A549 (cell line): ENCODE measurements around the gene DUT. TPM values are rescaled to one million over a fixed set of nuclear protein-coding genes. Genes with fewer than 3 reads are reported as not detected.

ENCODE experiments used
- ATAC-seq, 2 experiments: fragments of 200-7000 bp in 1 of 2; fragments of >200 bp in 1 of 2; cut with Nextera tagmentation in 1 of 2; cut with Tn5 transposase in 1 of 2; 3 replicates each; pipeline versions ENCODE4 v1.8.0 to v1.9.1; 2018 to 2020; ENCODE audit warnings: mild to moderate bottlenecking in 1 of 2, moderate library complexity in 1 of 2
- CTCF ChIA-PET: fragments of 300-600 bp; sonication (Branson Sonifier 250); formaldehyde crosslinking; extraction: SDS; loops from one replicate; lab custom pipeline; 2021; ENCODE audit warnings: antibody characterized with exemption, inconsistent platforms; lab: Yijun Ruan, JAX
- POLR2A ChIA-PET: fragments of 350-600 bp; formaldehyde crosslinking; extraction: SDS; loops from one replicate; lab custom pipeline; 2021; ENCODE audit warnings: antibody characterized with exemption, inconsistent platforms; lab: Yijun Ruan, JAX
- DNase-seq, 2 experiments: peaks; one replicate each; pipeline versions ENCODE4 v3.0.0 to v3.0.0-alpha.2; 2011 to 2016; ENCODE audit warnings: low read depth in 1 of 2, low spot score in 1 of 2
- FAIRE-seq: peaks from 2 replicates; lab custom pipeline; 2011; peaks lifted over from hg19 to GRCh38; lab: Jason Lieb, UNC
- H3K27ac ChIP-seq, 2 experiments: fragments of >200 bp; sonication (Bioruptor Twin); formaldehyde crosslinking; 3 replicates each; pipeline ENCODE4 v1.5.1; 2016 to 2017
- H3K4me1 ChIP-seq: fragments of >200 bp; sonication (Bioruptor Twin); formaldehyde crosslinking; 3 replicates; pipeline ENCODE4 v1.6.1; 2016
- H3K4me2 ChIP-seq: fragments of >200 bp; sonication (Bioruptor Twin); formaldehyde crosslinking; 3 replicates; pipeline ENCODE4 v1.6.1; 2016
- H3K4me3 ChIP-seq: fragments of >200 bp; sonication (Bioruptor Twin); formaldehyde crosslinking; 3 replicates; pipeline ENCODE4 v1.5.1; 2016
- H3K9me3 ChIP-seq: fragments of >200 bp; sonication (Bioruptor Twin); formaldehyde crosslinking; 3 replicates; pipeline ENCODE4 v1.6.1; 2016
- CBX8 ChIP-seq: fragments of 200-600 bp; sonication (generic); IDR thresholded peaks from 2 replicates; pipeline ENCODE4 v1.6.1; 2016
- CEBPB ChIP-seq, 2 experiments: fragments of >200 bp in 1 of 2; sonication (Bioruptor Twin) in 1 of 2; formaldehyde crosslinking in 1 of 2; IDR thresholded peaks; 2 replicates each; pipeline ENCODE4 v1.6.1; 2012 to 2016
- CTCF ChIP-seq: fragments of >200 bp; sonication (Bioruptor Twin); formaldehyde crosslinking; IDR thresholded peaks from 3 replicates; pipeline ENCODE4 v1.5.1; 2016
- E2F6 ChIP-seq: IDR thresholded peaks from 2 replicates; pipeline ENCODE4 v1.6.1; 2012; ENCODE audit warnings: low read depth, borderline replicate concordance
- EHF ChIP-seq: fragments of 250-450 bp; sonication (Bioruptor Pico); IDR thresholded peaks from 2 replicates; pipeline ENCODE4 v1.5.0; 2020; ENCODE audit warnings: mild to moderate bottlenecking
- EP300 ChIP-seq, 2 experiments: fragments of >200 bp; sonication (Bioruptor Twin); formaldehyde crosslinking; IDR thresholded peaks; 2 replicates in 1 of 2; 3 replicates in 1 of 2; pipeline ENCODE4 v1.6.1; 2016 to 2017
- GATA3 ChIP-seq: IDR thresholded peaks from 2 replicates; pipeline ENCODE4 v1.6.1; 2012; ENCODE audit warnings: borderline replicate concordance
- HOXA7 ChIP-seq: fragments of 250-450 bp; sonication (Bioruptor Pico); IDR thresholded peaks from 2 replicates; pipeline ENCODE4 v1.5.0; 2020; ENCODE audit warnings: mild to moderate bottlenecking, moderate library complexity
- KDM5A ChIP-seq: fragments of 200-600 bp; sonication (generic); IDR thresholded peaks from 2 replicates; pipeline ENCODE4 v1.6.1; 2016; ENCODE audit warnings: antibody characterized with exemption, mild to moderate bottlenecking
- MAFK ChIP-seq: fragments of 450-650 bp; IDR thresholded peaks from 2 replicates; pipeline ENCODE4 v1.6.1; 2014; ENCODE audit not compliant: partially characterized antibody
- MAX ChIP-seq: IDR thresholded peaks from 2 replicates; pipeline ENCODE4 v1.6.1; 2012
- MYC ChIP-seq: IDR thresholded peaks from 2 replicates; pipeline ENCODE4 v1.6.1; 2012; ENCODE audit warnings: mild to moderate bottlenecking, inconsistent platforms, low read length, improper control_type of control experiment, borderline replicate concordance
- PHF8 ChIP-seq: fragments of 200-600 bp; sonication (generic); IDR thresholded peaks from 2 replicates; pipeline ENCODE4 v1.6.1; 2016; ENCODE audit warnings: low read depth, mild to moderate bottlenecking, antibody characterized with exemption, moderate library complexity, borderline replicate concordance
- POLR2A ChIP-seq: IDR thresholded peaks from 2 replicates; pipeline ENCODE4 v1.6.1; 2012; ENCODE audit warnings: mild to moderate bottlenecking, low read length
- POLR2AphosphoS2 ChIP-seq: conservative IDR thresholded peaks from 2 replicates; pipeline ENCODE4 v1.6.1; 2012; ENCODE audit warnings: low read length, improper control_type of control experiment, inconsistent platforms
- RCOR1 ChIP-seq: fragments of 150-350 bp; IDR thresholded peaks from 2 replicates; pipeline ENCODE4 v1.6.1; 2014; ENCODE audit warnings: antibody characterized with exemption, low read length, low read depth
- REST ChIP-seq: fragments of 200-600 bp; sonication (generic); IDR thresholded peaks from 2 replicates; pipeline ENCODE4 v1.6.1; 2016; ENCODE audit warnings: antibody characterized with exemption, mild to moderate bottlenecking, moderate library complexity
- TFCP2L1 ChIP-seq: fragments of 250-450 bp; sonication (Bioruptor Pico); IDR thresholded peaks from 2 replicates; pipeline ENCODE4 v1.5.0; 2021; ENCODE audit warnings: mild to moderate bottlenecking
- TP53 ChIP-seq: fragments of 250-450 bp; sonication (Bioruptor Pico); IDR thresholded peaks from 2 replicates; pipeline ENCODE4 v1.5.0; 2021; ENCODE audit warnings: mild to moderate bottlenecking, moderate library complexity
- ZNF302 ChIP-seq: fragments of 250-450 bp; sonication (Bioruptor Pico); IDR thresholded peaks from 2 replicates; pipeline ENCODE4 v1.9.0; 2021; ENCODE audit warnings: inconsistent platforms, mild to moderate bottlenecking, moderate library complexity
- WGBS: methylation state at CpG from one replicate; pipeline ENCODE4 v1.1.6; 2017; ENCODE audit errors: missing lambda C conversion rate; 5-methylcytosine and 5-hydroxymethylcytosine counted together
- polyA plus RNA-seq, 4 experiments: library from polyadenylated mRNA; depleted of rRNA in 3 of 4; stranded (reverse); fragments of >200 nt; fragmentation: RNase III in 1 of 4; extraction: RNeasy Plus Mini Kit Qiagen cat#74134 plus additional on column Dnase treatment in 1 of 4; gene quantifications; 2 replicates in 3 of 4; 3 replicates in 1 of 4; pipeline ENCODE4 v1.2.3, GENCODE V29; 2011 to 2017
- TF ChIP-seq, protein P1 (sequence below): fragments of >200 bp; sonication (Bioruptor Twin); formaldehyde crosslinking; IDR thresholded peaks from 3 replicates; pipeline ENCODE4 v1.6.1; 2016
- TF ChIP-seq, protein P2 (sequence below): IDR thresholded peaks from 2 replicates; pipeline ENCODE4 v1.6.1; 2012

The DUT gene
- polyA plus RNA-seq, 2 of the 4 experiments (the other 2 are of a cell fraction) = 89.1 to 114 TPM

- FAIRE-seq (no peak), ATAC-seq (peak; percentile 66 to 77), DNase-seq (peak; percentile 33 to 69)
- Histone ChIP-seq H3K9me3 (no peaks in the 10 kb centered on the region), H3K27ac (peak overlapping the region; percentile 99 to 100), H3K4me1 (peaks cover 20% of the 10 kb centered on the region; the same call in 2 of the 3 replicates), H3K4me3 (peak overlapping the region; percentile 96), H3K4me2 (peak overlapping the region; percentile 95)
- CTCF ChIA-PET = no interaction called here
- TF ChIP-seq MYC (no peak), E2F6 (peak; percentile 79), MAFK (no peak), PHF8 (no peak), KDM5A (peak; percentile 66; the same call in 1 of the 2 replicates), ZNF302 (CRISPR knock-in tag) (no peak), POLR2A (no peak; the same call in 1 of the 2 replicates), MAX (peak; percentile 61), GATA3 (0 out of 2 replicates have a peak, but pooled peaks have one; percentile 8)
- POLR2A ChIA-PET = interaction anchor here (0.6 to 1.2 kb wide), 3 partner anchors 307 to 823 kb away, joined by 3 to 5 read pairs (median 3); partner anchors contain the start of genes CEP152 and COPS2
- under 1% methylated on average over 26 of the region's 64 CpGs for WGBS
These were observed 790 bp downstream of the DUT start for GRCh38 chr15:48331796-48332641.

DNA sequence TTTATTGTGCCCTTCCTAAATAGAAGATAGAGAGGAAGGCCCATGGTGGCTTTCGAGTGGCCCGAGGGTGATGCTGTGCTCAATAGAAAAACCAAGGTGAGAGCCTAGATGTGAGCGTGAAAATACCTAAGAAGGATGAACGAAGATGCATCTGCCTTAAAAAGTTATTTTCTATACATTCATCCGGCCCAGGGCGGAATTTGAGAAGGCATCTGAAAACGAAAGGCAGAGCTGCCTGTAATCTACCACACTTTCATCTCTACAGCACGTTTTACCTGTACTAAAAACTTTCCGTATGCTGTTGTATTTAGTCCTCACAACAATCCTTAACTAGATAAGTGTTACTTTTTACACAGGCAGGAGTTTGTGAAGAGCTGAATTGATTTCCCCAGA is 1.4 kb downstream of the DUT start:
- Histone ChIP-seq H3K27ac (peak overlapping the region; percentile 99 to 100), H3K4me3 (peak overlapping the region; percentile 96)
- FAIRE-seq = no peak
- TF ChIP-seq CTCF = no peak
- no peak for TF ChIP-seq KDM5A
- no peak for TF ChIP-seq MAX
- TF ChIP-seq CEBPB (IDR thresholded peaks at IDR 0.05) = no peak
- no peak for TF ChIP-seq TFCP2L1 (CRISPR knock-in tag)
- TF ChIP-seq CBX8 = no peak
- no peak for TF ChIP-seq EP300 (IDR thresholded peaks at IDR 0.05)
- TF ChIP-seq RCOR1 = no peak
- no peak for TF ChIP-seq EHF (CRISPR knock-in tag)
- no peak for TF ChIP-seq HOXA7 (CRISPR knock-in tag)
- TF ChIP-seq, all 56 proteins: peak for 0
- Histone ChIP-seq H3K4me1 (peaks cover 20% of the 10 kb centered on the region; the same call in 2 of the 3 replicates), H3K4me2 (peak overlapping the region; percentile 95), H3K9me3 (no peaks in the 10 kb centered on the region)
- POLR2A ChIA-PET = no interaction called here
- DNase-seq = no peak
- 4% methylated on average over 9 of the region's 9 CpGs for WGBS
- no peak for ATAC-seq
- CTCF ChIA-PET = no interaction called here

- Histone ChIP-seq H3K9me3 (no peaks in the 10 kb centered on the region), H3K4me2 (peak overlapping the region; percentile 95), H3K4me1 (peaks cover 20% of the 10 kb centered on the region; the same call in 2 of the 3 replicates), H3K4me3 (peak overlapping the region; percentile 96), H3K27ac (no peak overlapping the region)
- ChIA-PET POLR2A (no interaction called here), CTCF (no interaction called here)
- ATAC-seq = no peak
- WGBS = 26% methylated on average over 4 of the region's 4 CpGs
- DNase-seq = no peak
- FAIRE-seq = no peak
- no peak for TF ChIP-seq MAX
- TF ChIP-seq CBX8 = no peak
- TF ChIP-seq POLR2A = no peak
- TF ChIP-seq TFCP2L1 (CRISPR knock-in tag) = no peak
- no peak for TF ChIP-seq EHF (CRISPR knock-in tag)
- TF ChIP-seq REST = no peak
- TF ChIP-seq, protein P1, sequence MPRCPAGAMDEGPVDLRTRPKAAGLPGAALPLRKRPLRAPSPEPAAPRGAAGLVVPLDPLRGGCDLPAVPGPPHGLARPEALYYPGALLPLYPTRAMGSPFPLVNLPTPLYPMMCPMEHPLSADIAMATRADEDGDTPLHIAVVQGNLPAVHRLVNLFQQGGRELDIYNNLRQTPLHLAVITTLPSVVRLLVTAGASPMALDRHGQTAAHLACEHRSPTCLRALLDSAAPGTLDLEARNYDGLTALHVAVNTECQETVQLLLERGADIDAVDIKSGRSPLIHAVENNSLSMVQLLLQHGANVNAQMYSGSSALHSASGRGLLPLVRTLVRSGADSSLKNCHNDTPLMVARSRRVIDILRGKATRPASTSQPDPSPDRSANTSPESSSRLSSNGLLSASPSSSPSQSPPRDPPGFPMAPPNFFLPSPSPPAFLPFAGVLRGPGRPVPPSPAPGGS = no peak
- TF ChIP-seq POLR2AphosphoS2 = no peak
- no peak for TF ChIP-seq TP53 (CRISPR knock-in tag)
- TF ChIP-seq, protein P2, sequence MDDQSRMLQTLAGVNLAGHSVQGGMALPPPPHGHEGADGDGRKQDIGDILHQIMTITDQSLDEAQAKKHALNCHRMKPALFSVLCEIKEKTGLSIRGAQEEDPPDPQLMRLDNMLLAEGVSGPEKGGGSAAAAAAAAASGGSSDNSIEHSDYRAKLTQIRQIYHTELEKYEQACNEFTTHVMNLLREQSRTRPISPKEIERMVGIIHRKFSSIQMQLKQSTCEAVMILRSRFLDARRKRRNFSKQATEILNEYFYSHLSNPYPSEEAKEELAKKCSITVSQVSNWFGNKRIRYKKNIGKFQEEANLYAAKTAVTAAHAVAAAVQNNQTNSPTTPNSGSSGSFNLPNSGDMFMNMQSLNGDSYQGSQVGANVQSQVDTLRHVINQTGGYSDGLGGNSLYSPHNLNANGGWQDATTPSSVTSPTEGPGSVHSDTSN = no peak
These were observed 2.3 kb downstream of the DUT start for GRCh38 chr15:48333540-48333939.
